ENCODE results near the gene BST2. TPM values are rescaled to one million over a fixed set of nuclear protein-coding genes. Genes with fewer than 3 reads are reported as not detected.

The BST2 gene
- total and polyA plus RNA-seq, 9 of the 15 experiments (the other 6 are each of a cell fraction or from before 2014, with no cell fraction given), result 11.2 to 232 (median 151) TPM

DNA sequence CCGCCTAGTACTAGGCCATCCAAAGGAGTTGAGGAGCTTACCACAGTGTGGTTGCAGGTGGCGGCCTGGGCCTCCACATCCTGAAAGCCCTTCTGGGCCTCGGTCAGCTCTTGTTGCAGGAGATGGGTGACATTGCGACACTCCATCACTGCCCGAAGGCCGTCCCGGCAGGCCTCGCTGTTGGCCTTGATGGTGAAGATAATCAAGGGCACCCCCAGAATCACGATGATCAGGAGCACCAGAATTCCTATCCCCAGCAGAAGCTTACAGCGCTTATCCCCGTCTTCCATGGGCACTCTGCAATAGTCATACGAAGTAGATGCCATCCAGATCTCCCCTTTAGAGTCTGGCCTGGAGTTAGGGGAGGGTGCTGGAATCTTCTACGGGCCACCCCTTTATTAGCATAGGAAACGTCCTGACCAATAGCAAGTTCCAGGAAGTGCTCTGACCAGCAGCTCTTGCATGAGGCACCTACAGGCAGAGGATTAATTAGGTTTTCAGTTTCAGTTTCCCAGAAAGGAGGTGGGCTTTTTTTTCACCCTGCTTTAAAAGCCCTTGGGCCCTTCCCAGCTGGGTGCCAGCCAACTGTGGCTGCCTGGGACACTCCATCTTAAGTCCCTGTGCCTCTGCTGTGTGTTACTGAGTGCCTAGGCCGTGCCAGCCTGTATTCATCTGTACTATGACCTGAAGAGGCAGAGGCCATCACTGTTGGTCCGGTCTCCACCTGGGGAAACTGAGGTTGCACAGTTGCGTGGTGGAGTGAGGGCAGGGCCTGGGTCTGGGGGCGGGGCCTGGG, at the start of gene BST2 (continued):
- TF ChIP-seq MAZ (CRISPR knock-in tag; conservative IDR thresholded peaks at IDR 0.05 in 1 of 2, IDR thresholded peaks at IDR 0.05 in 1 of 2) (peak in 1 of 2 experiments; percentile 44; a peak in 2 of 4 replicates), KLF10 (CRISPR knock-in tag; IDR thresholded peaks at IDR 0.05) (no peak), RFX1 (IDR thresholded peaks at IDR 0.05) (no peak), NELFE (IDR thresholded peaks at IDR 0.05; ENCODE audit: insufficient read depth, insufficient read length) (no peak), SREBF2 (CRISPR knock-in tag; IDR thresholded peaks at IDR 0.05) (no peak), ZC3H8 (IDR thresholded peaks at IDR 0.05) (no peak), LCOR (CRISPR knock-in tag; IDR thresholded peaks at IDR 0.05) (no peak), TAF9B (IDR thresholded peaks at IDR 0.05; ENCODE audit: partially characterized antibody) (no peak), MCM2 (IDR thresholded peaks at IDR 0.05; ENCODE audit: low read depth) (no peak), MAFG (tag; conservative IDR thresholded peaks at IDR 0.05) (no peak), HIVEP1 (CRISPR knock-in tag; IDR thresholded peaks at IDR 0.05) (no peak), FOSL1 (tag; conservative IDR thresholded peaks at IDR 0.05) (no peak), ZBED1 (IDR thresholded peaks at IDR 0.05) (0 out of 2 replicates have a peak, but pooled peaks have one; percentile 46), FOXA1 (IDR thresholded peaks at IDR 0.05; ENCODE audit: borderline replicate concordance) (no peak), RAD51 (IDR thresholded peaks at IDR 0.05; ENCODE audit: borderline replicate concordance, low read depth) (no peak), ETV6 (IDR thresholded peaks at IDR 0.05; ENCODE audit: borderline replicate concordance in 1 of 2, low read depth in 2 of 2, low read length in 1 of 2) (no peak), ETV6 (CRISPR knock-in tag; IDR thresholded peaks at IDR 0.05; ENCODE audit: borderline replicate concordance) (no peak), MYNN (IDR thresholded peaks at IDR 0.05) (peak; percentile 31; the same call in 1 of the 2 replicates), MYNN (CRISPR knock-in tag; IDR thresholded peaks at IDR 0.05) (no peak), ZNF354B (CRISPR knock-in tag; IDR thresholded peaks at IDR 0.05) (no peak)
- TF ChIP-seq, protein P1, sequence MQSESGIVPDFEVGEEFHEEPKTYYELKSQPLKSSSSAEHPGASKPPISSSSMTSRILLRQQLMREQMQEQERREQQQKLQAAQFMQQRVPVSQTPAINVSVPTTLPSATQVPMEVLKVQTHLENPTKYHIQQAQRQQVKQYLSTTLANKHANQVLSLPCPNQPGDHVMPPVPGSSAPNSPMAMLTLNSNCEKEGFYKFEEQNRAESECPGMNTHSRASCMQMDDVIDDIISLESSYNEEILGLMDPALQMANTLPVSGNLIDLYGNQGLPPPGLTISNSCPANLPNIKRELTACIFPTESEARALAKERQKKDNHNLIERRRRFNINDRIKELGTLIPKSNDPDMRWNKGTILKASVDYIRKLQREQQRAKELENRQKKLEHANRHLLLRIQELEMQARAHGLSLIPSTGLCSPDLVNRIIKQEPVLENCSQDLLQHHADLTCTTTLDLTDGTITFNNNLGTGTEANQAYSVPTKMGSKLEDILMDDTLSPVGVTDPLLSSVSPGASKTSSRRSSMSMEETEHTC (IDR thresholded peaks at IDR 0.05), result no peak
- TF ChIP-seq, protein P2, sequence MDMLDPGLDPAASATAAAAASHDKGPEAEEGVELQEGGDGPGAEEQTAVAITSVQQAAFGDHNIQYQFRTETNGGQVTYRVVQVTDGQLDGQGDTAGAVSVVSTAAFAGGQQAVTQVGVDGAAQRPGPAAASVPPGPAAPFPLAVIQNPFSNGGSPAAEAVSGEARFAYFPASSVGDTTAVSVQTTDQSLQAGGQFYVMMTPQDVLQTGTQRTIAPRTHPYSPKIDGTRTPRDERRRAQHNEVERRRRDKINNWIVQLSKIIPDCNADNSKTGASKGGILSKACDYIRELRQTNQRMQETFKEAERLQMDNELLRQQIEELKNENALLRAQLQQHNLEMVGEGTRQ (CRISPR knock-in tag; IDR thresholded peaks at IDR 0.05), result no peak
- TF ChIP-seq, protein P3, sequence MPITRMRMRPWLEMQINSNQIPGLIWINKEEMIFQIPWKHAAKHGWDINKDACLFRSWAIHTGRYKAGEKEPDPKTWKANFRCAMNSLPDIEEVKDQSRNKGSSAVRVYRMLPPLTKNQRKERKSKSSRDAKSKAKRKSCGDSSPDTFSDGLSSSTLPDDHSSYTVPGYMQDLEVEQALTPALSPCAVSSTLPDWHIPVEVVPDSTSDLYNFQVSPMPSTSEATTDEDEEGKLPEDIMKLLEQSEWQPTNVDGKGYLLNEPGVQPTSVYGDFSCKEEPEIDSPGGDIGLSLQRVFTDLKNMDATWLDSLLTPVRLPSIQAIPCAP (CRISPR knock-in tag; IDR thresholded peaks at IDR 0.05; ENCODE audit: borderline replicate concordance), result no peak
- TF ChIP-seq, protein P4, sequence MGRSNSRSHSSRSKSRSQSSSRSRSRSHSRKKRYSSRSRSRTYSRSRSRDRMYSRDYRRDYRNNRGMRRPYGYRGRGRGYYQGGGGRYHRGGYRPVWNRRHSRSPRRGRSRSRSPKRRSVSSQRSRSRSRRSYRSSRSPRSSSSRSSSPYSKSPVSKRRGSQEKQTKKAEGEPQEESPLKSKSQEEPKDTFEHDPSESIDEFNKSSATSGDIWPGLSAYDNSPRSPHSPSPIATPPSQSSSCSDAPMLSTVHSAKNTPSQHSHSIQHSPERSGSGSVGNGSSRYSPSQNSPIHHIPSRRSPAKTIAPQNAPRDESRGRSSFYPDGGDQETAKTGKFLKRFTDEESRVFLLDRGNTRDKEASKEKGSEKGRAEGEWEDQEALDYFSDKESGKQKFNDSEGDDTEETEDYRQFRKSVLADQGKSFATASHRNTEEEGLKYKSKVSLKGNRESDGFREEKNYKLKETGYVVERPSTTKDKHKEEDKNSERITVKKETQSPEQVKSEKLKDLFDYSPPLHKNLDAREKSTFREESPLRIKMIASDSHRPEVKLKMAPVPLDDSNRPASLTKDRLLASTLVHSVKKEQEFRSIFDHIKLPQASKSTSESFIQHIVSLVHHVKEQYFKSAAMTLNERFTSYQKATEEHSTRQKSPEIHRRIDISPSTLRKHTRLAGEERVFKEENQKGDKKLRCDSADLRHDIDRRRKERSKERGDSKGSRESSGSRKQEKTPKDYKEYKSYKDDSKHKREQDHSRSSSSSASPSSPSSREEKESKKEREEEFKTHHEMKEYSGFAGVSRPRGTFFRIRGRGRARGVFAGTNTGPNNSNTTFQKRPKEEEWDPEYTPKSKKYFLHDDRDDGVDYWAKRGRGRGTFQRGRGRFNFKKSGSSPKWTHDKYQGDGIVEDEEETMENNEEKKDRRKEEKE (IDR thresholded peaks at IDR 0.05; ENCODE audit: borderline replicate concordance in 1 of 2, control insufficient read depth in 1 of 2, low read depth in 2 of 2, low read length in 1 of 2), result peak in 1 of 2 experiments; percentile 84; a peak in 1 of 4 replicates
